Stimulated activated naive CD8-positive, alpha-beta T cell treated with anti-CD3 and anti-CD28 coated beads, Interleukin-15, Interleukin-2, amounts not matched to agents 100 ng/mL and 50 ng/mL, for 24 hours (primary cell): Measurements from ENCODE around the gene FAM32A.

Experiments used
- H3K27ac Mint-ChIP-seq: one replicate; pipeline ENCODE4 v1.8.0; 2021; ENCODE audit warnings: mild to moderate bottlenecking, mixed read lengths
- H3K27me3 Mint-ChIP-seq: one replicate; pipeline ENCODE4 v1.8.0; 2021; ENCODE audit warnings: mixed read lengths
- H3K36me3 Mint-ChIP-seq: one replicate; pipeline ENCODE4 v1.8.0; 2021; ENCODE audit warnings: low read depth, mixed read lengths
- H3K4me1 Mint-ChIP-seq: one replicate; pipeline ENCODE4 v1.8.0; 2021; ENCODE audit warnings: low read depth, mixed read lengths
- H3K4me3 Mint-ChIP-seq: one replicate; pipeline ENCODE4 v1.8.0; 2021; ENCODE audit warnings: mild to moderate bottlenecking, mixed read lengths
- H3K9me3 Mint-ChIP-seq: one replicate; pipeline ENCODE4 v1.8.0; 2021; ENCODE audit warnings: mixed read lengths

The FAM32A gene

GRCh38 chr19:16203256-16204004 lies 18.2 kb downstream of the FAM32A start:
- Mint-ChIP-seq H3K27me3 (no peaks in the 10 kb centered on the region), H3K9me3 (no peaks in the 10 kb centered on the region), H3K4me3 (no peak overlapping the region), H3K27ac (no peak overlapping the region), H3K36me3 (peaks cover 49% of the 10 kb centered on the region), H3K4me1 (peaks cover 69% of the 10 kb centered on the region)

GRCh38 chr19:16204005-16204294 lies 18.7 kb downstream of the FAM32A start:
- Mint-ChIP-seq H3K4me3 (no peak overlapping the region), H3K4me1 (peaks cover 69% of the 10 kb centered on the region), H3K9me3 (no peaks in the 10 kb centered on the region), H3K27ac (no peak overlapping the region), H3K36me3 (peaks cover 54% of the 10 kb centered on the region), H3K27me3 (no peaks in the 10 kb centered on the region)

GRCh38 chr19:16205205-16206045 lies 20.2 kb downstream of the FAM32A start:
- H3K36me3 Mint-ChIP-seq, result peaks cover 68% of the 10 kb centered on the region
- H3K4me1 Mint-ChIP-seq, result peaks cover 71% of the 10 kb centered on the region
- no peak overlapping the region for H3K27ac Mint-ChIP-seq
- H3K27me3 Mint-ChIP-seq, result no peaks in the 10 kb centered on the region
- no peaks in the 10 kb centered on the region for H3K9me3 Mint-ChIP-seq
- no peak overlapping the region for H3K4me3 Mint-ChIP-seq

GRCh38 chr19:16206046-16206605 lies 20.9 kb downstream of the FAM32A start:
- Mint-ChIP-seq H3K9me3 (no peaks in the 10 kb centered on the region), H3K36me3 (peaks cover 66% of the 10 kb centered on the region), H3K27me3 (no peaks in the 10 kb centered on the region), H3K4me1 (peaks cover 69% of the 10 kb centered on the region), H3K4me3 (no peak overlapping the region), H3K27ac (no peak overlapping the region)

- Mint-ChIP-seq H3K4me1 (peaks cover 68% of the 10 kb centered on the region), H3K36me3 (peaks cover 70% of the 10 kb centered on the region), H3K27ac (peak overlapping the region; percentile 91), H3K4me3 (peak overlapping the region; percentile 44), H3K9me3 (no peaks in the 10 kb centered on the region), H3K27me3 (no peaks in the 10 kb centered on the region)
Measured at GRCh38 chr19:16206637-16207036, 21.4 kb downstream of the FAM32A start.

GRCh38 chr19:16207063-16207462 lies 21.9 kb downstream of the FAM32A start:
- Mint-ChIP-seq H3K9me3 (no peaks in the 10 kb centered on the region), H3K4me3 (peak overlapping the region; percentile 62), H3K27ac (peak overlapping the region; percentile 91), H3K4me1 (peaks cover 68% of the 10 kb centered on the region), H3K27me3 (no peaks in the 10 kb centered on the region), H3K36me3 (peaks cover 74% of the 10 kb centered on the region)

GRCh38 chr19:16207490-16208025 lies 22.3 kb downstream of the FAM32A start:
- Mint-ChIP-seq H3K27me3 (no peaks in the 10 kb centered on the region), H3K4me1 (peaks cover 68% of the 10 kb centered on the region), H3K9me3 (no peaks in the 10 kb centered on the region), H3K27ac (peak overlapping the region; percentile 91), H3K4me3 (peak overlapping the region; percentile 62), H3K36me3 (peaks cover 75% of the 10 kb centered on the region)

- peak overlapping the region; percentile 91 for H3K27ac Mint-ChIP-seq
- peaks cover 68% of the 10 kb centered on the region for H3K4me1 Mint-ChIP-seq
- H3K4me3 Mint-ChIP-seq, result peak overlapping the region; percentile 62
- no peaks in the 10 kb centered on the region for H3K27me3 Mint-ChIP-seq
- peaks cover 76% of the 10 kb centered on the region for H3K36me3 Mint-ChIP-seq
- no peaks in the 10 kb centered on the region for H3K9me3 Mint-ChIP-seq
Measured at GRCh38 chr19:16208064-16208759, 23.0 kb downstream of the FAM32A start.

GRCh38 chr19:16208847-16209665 lies 23.8 kb downstream of the FAM32A start:
- H3K36me3 Mint-ChIP-seq, result peaks cover 75% of the 10 kb centered on the region
- H3K4me3 Mint-ChIP-seq, result peak overlapping the region; percentile 62
- H3K27me3 Mint-ChIP-seq, result no peaks in the 10 kb centered on the region
- H3K9me3 Mint-ChIP-seq, result no peaks in the 10 kb centered on the region
- peak overlapping the region; percentile 91 for H3K27ac Mint-ChIP-seq
- H3K4me1 Mint-ChIP-seq, result peaks cover 75% of the 10 kb centered on the region

GRCh38 chr19:16210168-16210567 lies 25.0 kb downstream of the FAM32A start:
- Mint-ChIP-seq H3K36me3 (peaks cover 75% of the 10 kb centered on the region), H3K27ac (no peak overlapping the region), H3K4me1 (peaks cover 75% of the 10 kb centered on the region), H3K27me3 (no peaks in the 10 kb centered on the region), H3K4me3 (no peak overlapping the region), H3K9me3 (no peaks in the 10 kb centered on the region)

- H3K9me3 Mint-ChIP-seq, result no peaks in the 10 kb centered on the region
- no peaks in the 10 kb centered on the region for H3K27me3 Mint-ChIP-seq
- H3K36me3 Mint-ChIP-seq, result peaks cover 86% of the 10 kb centered on the region
- H3K27ac Mint-ChIP-seq, result no peak overlapping the region
- H3K4me1 Mint-ChIP-seq, result peaks cover 80% of the 10 kb centered on the region
- H3K4me3 Mint-ChIP-seq, result no peak overlapping the region
Measured at GRCh38 chr19:16213076-16213475, 27.9 kb downstream of the FAM32A start.

- Mint-ChIP-seq H3K36me3 (peaks cover 87% of the 10 kb centered on the region), H3K9me3 (peaks cover 15% of the 10 kb centered on the region), H3K27me3 (no peaks in the 10 kb centered on the region), H3K4me3 (peak overlapping the region; percentile 16), H3K27ac (no peak overlapping the region), H3K4me1 (peaks cover 57% of the 10 kb centered on the region)
Measured at GRCh38 chr19:16216744-16217670, 31.8 kb downstream of the FAM32A start.

- H3K4me3 Mint-ChIP-seq, result no peak overlapping the region
- H3K27me3 Mint-ChIP-seq, result no peaks in the 10 kb centered on the region
- peaks cover 48% of the 10 kb centered on the region for H3K4me1 Mint-ChIP-seq
- H3K9me3 Mint-ChIP-seq, result peaks cover 20% of the 10 kb centered on the region
- peaks cover 87% of the 10 kb centered on the region for H3K36me3 Mint-ChIP-seq
- H3K27ac Mint-ChIP-seq, result no peak overlapping the region
Measured at GRCh38 chr19:16217716-16218451, 32.7 kb downstream of the FAM32A start.
